Activated CD8-positive, alpha-beta T cell treated with anti-CD3 and anti-CD28 coated beads, Interleukin-2, amount 10 ng/mL, durations not matched to agents 7 days and 5 days (primary cell): ENCODE measurements around the gene DPH5. TPM values are rescaled to one million over a fixed set of nuclear protein-coding genes. Genes with fewer than 3 reads are reported as not detected.

Experiments used
- ATAC-seq: fragments of 150-1000 bp; cut with Tn5 transposase; one replicate; pipeline ENCODE4 v1.10.0; 2021; ENCODE audit warnings: moderate library complexity
- CTCF ChIA-PET: fragments of 350-600 bp; sonication (Branson Sonifier 250); formaldehyde crosslinking; loops from one replicate; lab custom pipeline; 2021; ENCODE audit warnings: antibody characterized with exemption; lab: Charles Lee
- POLR2A ChIA-PET: fragments of 350-600 bp; sonication (Branson Sonifier 250); formaldehyde crosslinking; loops from one replicate; lab custom pipeline; 2021; ENCODE audit warnings: antibody characterized with exemption; lab: Charles Lee
- DNase-seq: peaks from one replicate; pipeline ENCODE4 v3.0.0-alpha.2; 2020
- H3K27ac Mint-ChIP-seq: one replicate; pipeline ENCODE4 v1.8.0; 2021; ENCODE audit warnings: mild to moderate bottlenecking, mixed read lengths
- H3K27me3 Mint-ChIP-seq: one replicate; pipeline ENCODE4 v1.8.0; 2021; ENCODE audit warnings: low read depth, mixed read lengths
- H3K36me3 Mint-ChIP-seq: one replicate; pipeline ENCODE4 v1.8.0; 2021; ENCODE audit warnings: low read depth, mixed read lengths
- H3K4me1 Mint-ChIP-seq: one replicate; pipeline ENCODE4 v1.8.0; 2021; ENCODE audit warnings: low read depth, mixed read lengths
- H3K4me3 Mint-ChIP-seq: one replicate; pipeline ENCODE4 v1.8.0; 2021; ENCODE audit warnings: mild to moderate bottlenecking, mixed read lengths
- H3K9me3 Mint-ChIP-seq: one replicate; pipeline ENCODE4 v1.8.0; 2022; ENCODE audit warnings: mixed read lengths; ENCODE audit not compliant: insufficient read depth
- total RNA-seq, 2 experiments: library from RNA; stranded (reverse); gene quantifications; one replicate each; pipeline ENCODE4 v1.2.3, GENCODE V29; 2021

The DPH5 gene
- total RNA-seq, 2 experiments from 2014 or later = 37.8 to 41.7 TPM

DNA sequence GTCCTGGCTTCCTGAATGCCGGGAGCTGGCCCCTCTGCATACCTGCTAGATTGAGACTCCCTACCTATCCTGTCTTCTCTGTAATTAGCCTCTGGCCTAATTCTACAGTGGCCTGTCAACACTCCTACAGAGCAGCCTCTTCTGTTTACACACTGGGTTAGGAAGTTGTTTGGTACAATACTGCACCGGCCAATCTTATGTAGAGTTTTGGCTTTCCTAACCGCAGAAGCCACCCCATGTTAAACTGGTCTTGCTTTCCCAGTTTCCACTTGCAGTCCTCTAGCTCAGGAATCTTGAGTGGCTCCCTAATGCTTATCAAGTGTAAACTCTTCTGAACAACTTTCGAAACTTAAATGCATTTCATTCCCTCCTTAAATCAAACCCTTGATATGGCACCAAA lies 42.8 kb downstream of the DPH5 start:
- POLR2A ChIA-PET = no interaction called here
- ATAC-seq (no peak), DNase-seq (no peak)
- CTCF ChIA-PET = interaction anchor here (1.2 to 1.5 kb wide), 2 partner anchors 19 to 29 kb away, joined by 3 to 4 read pairs; no protein-coding TSS in a partner anchor
- Mint-ChIP-seq H3K36me3 (peaks cover 71% of the 10 kb centered on the region), H3K27me3 (no peaks in the 10 kb centered on the region), H3K4me3 (no peak overlapping the region), H3K27ac (no peak overlapping the region), H3K9me3 (no peaks in the 10 kb centered on the region), H3K4me1 (peaks cover 11% of the 10 kb centered on the region)

DNA sequence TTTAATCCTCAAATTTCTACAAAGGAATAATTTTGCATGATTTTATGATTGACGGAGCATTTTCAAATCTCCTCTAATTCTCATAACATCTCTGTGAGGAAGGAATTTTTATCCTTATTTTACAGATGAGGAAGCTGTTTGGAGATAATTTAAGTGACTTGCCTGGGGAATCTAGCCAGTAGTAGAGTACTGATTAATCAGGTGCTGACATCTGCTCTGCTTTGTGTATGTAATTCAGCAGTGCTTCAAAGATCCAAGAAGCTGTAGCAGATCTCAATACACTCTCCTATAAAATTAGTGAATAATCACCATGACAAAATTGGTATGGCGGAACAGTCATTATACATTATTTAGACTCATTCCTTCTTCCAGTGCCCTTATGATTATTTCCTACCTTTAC lies 46.0 kb downstream of the DPH5 start:
- no peak overlapping the region for H3K27ac Mint-ChIP-seq
- CTCF ChIA-PET = interaction anchor here (1.3 kb wide), 1 partner anchor 11 kb away, joined by 3 read pairs; no protein-coding TSS in a partner anchor
- no peak for DNase-seq
- no peaks in the 10 kb centered on the region for H3K9me3 Mint-ChIP-seq
- H3K27me3 Mint-ChIP-seq = no peaks in the 10 kb centered on the region
- ATAC-seq = no peak
- H3K4me3 Mint-ChIP-seq = no peak overlapping the region
- H3K36me3 Mint-ChIP-seq = peaks cover 70% of the 10 kb centered on the region
- H3K4me1 Mint-ChIP-seq = peaks cover 10% of the 10 kb centered on the region
- POLR2A ChIA-PET = no interaction called here

- H3K4me3 Mint-ChIP-seq = no peak overlapping the region
- ChIA-PET POLR2A (no interaction called here), CTCF (interaction anchor here (1.0 to 1.5 kb wide), 2 partner anchors 11 to 14 kb away, joined by 3 to 4 read pairs; no protein-coding TSS in a partner anchor)
- ATAC-seq (no peak), DNase-seq (no peak)
- H3K9me3 Mint-ChIP-seq = no peaks in the 10 kb centered on the region
- H3K27me3 Mint-ChIP-seq = no peaks in the 10 kb centered on the region
- peaks cover 64% of the 10 kb centered on the region for H3K36me3 Mint-ChIP-seq
- H3K27ac Mint-ChIP-seq = no peak overlapping the region
- peaks cover 2% of the 10 kb centered on the region for H3K4me1 Mint-ChIP-seq
Observed at GRCh38 chr1:100976936-100977335, 48.6 kb downstream of the DPH5 start.

- Mint-ChIP-seq H3K27ac (no peak overlapping the region), H3K36me3 (peaks cover 47% of the 10 kb centered on the region), H3K4me1 (peaks cover 11% of the 10 kb centered on the region), H3K4me3 (no peak overlapping the region), H3K27me3 (no peaks in the 10 kb centered on the region), H3K9me3 (no peaks in the 10 kb centered on the region)
- ChIA-PET POLR2A (no interaction called here), CTCF (interaction anchor here (1.4 kb wide), 1 partner anchor 23 kb away, joined by 3 read pairs; no protein-coding TSS in a partner anchor)
- DNase-seq (no peak), ATAC-seq (no peak)
Observed at GRCh38 chr1:100972185-100972584, 53.4 kb downstream of the DPH5 start.

GRCh38 chr1:100971021-100971420 lies 54.6 kb downstream of the DPH5 start:
- no peak overlapping the region for H3K4me3 Mint-ChIP-seq
- H3K36me3 Mint-ChIP-seq = peaks cover 50% of the 10 kb centered on the region
- no peak overlapping the region for H3K27ac Mint-ChIP-seq
- H3K9me3 Mint-ChIP-seq = no peaks in the 10 kb centered on the region
- H3K4me1 Mint-ChIP-seq = peaks cover 11% of the 10 kb centered on the region
- no peaks in the 10 kb centered on the region for H3K27me3 Mint-ChIP-seq
- no peak for DNase-seq
- ATAC-seq = no peak
- ChIA-PET CTCF (interaction anchor here (1.4 kb wide), 1 partner anchor 22 kb away, joined by 3 read pairs; no protein-coding TSS in a partner anchor), POLR2A (no interaction called here)

- Mint-ChIP-seq H3K27me3 (no peaks in the 10 kb centered on the region), H3K27ac (no peak overlapping the region), H3K9me3 (no peaks in the 10 kb centered on the region), H3K36me3 (peaks cover 56% of the 10 kb centered on the region), H3K4me1 (peaks cover 11% of the 10 kb centered on the region), H3K4me3 (no peak overlapping the region)
- ChIA-PET CTCF (interaction anchor here (1.0 kb wide), 1 partner anchor 10 kb away, joined by 5 read pairs; no protein-coding TSS in a partner anchor), POLR2A (interaction anchor here (0.5 kb wide), 1 partner anchor 57 kb away, joined by 3 read pairs; no protein-coding TSS in a partner anchor)
- ATAC-seq = no peak
- DNase-seq = no peak
Observed at GRCh38 chr1:100969327-100969726, 56.3 kb downstream of the DPH5 start.

GRCh38 chr1:100968621-100969020 lies 57.0 kb downstream of the DPH5 start:
- Mint-ChIP-seq H3K36me3 (peaks cover 54% of the 10 kb centered on the region), H3K9me3 (no peaks in the 10 kb centered on the region), H3K27me3 (no peaks in the 10 kb centered on the region), H3K27ac (no peak overlapping the region), H3K4me3 (no peak overlapping the region), H3K4me1 (peaks cover 11% of the 10 kb centered on the region)
- POLR2A ChIA-PET = no interaction called here
- CTCF ChIA-PET = no interaction called here
- DNase-seq (no peak), ATAC-seq (no peak)

- Mint-ChIP-seq H3K4me1 (peaks cover 4% of the 10 kb centered on the region), H3K9me3 (no peaks in the 10 kb centered on the region), H3K4me3 (no peak overlapping the region), H3K27ac (no peak overlapping the region), H3K27me3 (no peaks in the 10 kb centered on the region), H3K36me3 (peaks cover 48% of the 10 kb centered on the region)
- ATAC-seq = no peak
- DNase-seq = no peak
- ChIA-PET CTCF (interaction anchor here (1.0 to 1.9 kb wide), 4 partner anchors 18 to 328 kb away, joined by 3 to 6 read pairs (median 4); no protein-coding TSS in a partner anchor), POLR2A (interaction anchor here (0.7 to 1.0 kb wide), 2 partner anchors 10 to 17 kb away, joined by 3 read pairs; no protein-coding TSS in a partner anchor)
Observed at GRCh38 chr1:100960098-100960497, 65.5 kb downstream of the DPH5 start.

DNA sequence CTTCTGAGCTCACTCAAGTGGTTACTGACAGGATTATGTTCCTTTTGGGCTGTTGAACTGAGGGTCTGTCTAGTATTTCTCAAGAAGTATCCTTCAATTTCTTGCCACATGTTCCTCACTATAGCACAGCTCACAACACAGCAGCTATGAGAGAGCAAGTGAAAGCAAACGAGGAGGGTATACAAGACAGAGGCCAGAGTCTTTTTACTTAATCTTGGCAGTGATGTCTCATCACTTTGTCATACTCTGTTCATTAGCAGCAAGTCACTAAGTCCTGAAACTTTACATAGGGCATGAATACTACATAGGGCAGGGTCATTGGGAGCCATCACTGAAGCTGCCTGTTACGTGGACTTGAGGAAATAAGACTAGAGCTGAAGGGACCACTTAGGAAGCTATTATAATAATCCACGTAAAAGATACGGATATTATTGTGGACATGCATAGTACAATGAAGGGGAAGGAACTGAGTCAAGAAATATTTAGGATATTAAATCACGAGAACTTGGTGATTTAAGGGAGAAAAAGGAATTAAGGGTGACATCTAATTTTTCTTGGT lies 66.0 kb downstream of the DPH5 start:
- H3K4me3 Mint-ChIP-seq = no peak overlapping the region
- ChIA-PET POLR2A (interaction anchor here (1.0 kb wide), 1 partner anchor 17 kb away, joined by 3 read pairs; no protein-coding TSS in a partner anchor), CTCF (interaction anchor here (0.7 to 1.9 kb wide), 7 partner anchors 8 to 329 kb away, joined by 3 to 6 read pairs (median 4); no protein-coding TSS in a partner anchor)
- peaks cover 44% of the 10 kb centered on the region for H3K36me3 Mint-ChIP-seq
- DNase-seq = no peak
- ATAC-seq = no peak
- no peak overlapping the region for H3K27ac Mint-ChIP-seq
- peaks cover 4% of the 10 kb centered on the region for H3K4me1 Mint-ChIP-seq
- H3K27me3 Mint-ChIP-seq = no peaks in the 10 kb centered on the region
- no peaks in the 10 kb centered on the region for H3K9me3 Mint-ChIP-seq

GRCh38 chr1:100955322-100955721 lies 70.3 kb downstream of the DPH5 start:
- no peak overlapping the region for H3K27ac Mint-ChIP-seq
- no peaks in the 10 kb centered on the region for H3K27me3 Mint-ChIP-seq
- ChIA-PET CTCF (interaction anchor here (0.6 to 1.7 kb wide), 5 partner anchors 18 to 283 kb away, joined by 3 to 6 read pairs (median 3); no protein-coding TSS in a partner anchor), POLR2A (interaction anchor here (1.2 kb wide), 1 partner anchor 14 kb away, joined by 3 read pairs; no protein-coding TSS in a partner anchor)
- DNase-seq = no peak
- H3K36me3 Mint-ChIP-seq = peaks cover 49% of the 10 kb centered on the region
- H3K4me3 Mint-ChIP-seq = no peak overlapping the region
- peaks cover 29% of the 10 kb centered on the region for H3K9me3 Mint-ChIP-seq
- peaks cover 24% of the 10 kb centered on the region for H3K4me1 Mint-ChIP-seq
- ATAC-seq = no peak

- CTCF ChIA-PET = interaction anchor here (1.1 to 1.7 kb wide), 5 partner anchors 28 to 334 kb away, joined by 3 to 6 read pairs (median 4); no protein-coding TSS in a partner anchor
- POLR2A ChIA-PET = interaction anchor here (1.1 to 1.2 kb wide), 2 partner anchors 11 to 13 kb away, joined by 3 read pairs; no protein-coding TSS in a partner anchor
- H3K4me3 Mint-ChIP-seq = no peak overlapping the region
- H3K4me1 Mint-ChIP-seq = peaks cover 35% of the 10 kb centered on the region
- no peaks in the 10 kb centered on the region for H3K27me3 Mint-ChIP-seq
- peaks cover 29% of the 10 kb centered on the region for H3K9me3 Mint-ChIP-seq
- peaks cover 56% of the 10 kb centered on the region for H3K36me3 Mint-ChIP-seq
- no peak for DNase-seq
- no peak overlapping the region for H3K27ac Mint-ChIP-seq
- no peak for ATAC-seq
Observed at GRCh38 chr1:100953960-100954730, 71.4 kb downstream of the DPH5 start.
